RWPE1 (cell line): ENCODE data around the gene KCNMB1.

Source experiments
- CTCF ChIA-PET: fragments of 350-600 bp; sonication (Branson Sonifier 250); formaldehyde crosslinking; extraction: SDS; loops from one replicate; lab custom pipeline; 2021; lab: Yijun Ruan, JAX
- POLR2A ChIA-PET: fragments of 400-600 bp; formaldehyde crosslinking; extraction: SDS; loops from one replicate; lab custom pipeline; 2020; ENCODE audit warnings: antibody characterized with exemption; ENCODE audit not compliant: low non-redundant PET; lab: Yijun Ruan, JAX
- DNase-seq: peaks from one replicate; pipeline ENCODE4 v3.0.0; 2012; ENCODE audit warnings: low spot score
- H3K27ac ChIP-seq: fragments of 450-650 bp; 2 replicates; pipeline ENCODE4 v1.5.1; 2017
- TF ChIP-seq, protein P1 (sequence below): fragments of 450-650 bp; conservative IDR thresholded peaks from 2 replicates; pipeline ENCODE4 v1.5.1; 2017; ENCODE audit warnings: low read depth, mild to moderate bottlenecking

KCNMB1 gene

DNA sequence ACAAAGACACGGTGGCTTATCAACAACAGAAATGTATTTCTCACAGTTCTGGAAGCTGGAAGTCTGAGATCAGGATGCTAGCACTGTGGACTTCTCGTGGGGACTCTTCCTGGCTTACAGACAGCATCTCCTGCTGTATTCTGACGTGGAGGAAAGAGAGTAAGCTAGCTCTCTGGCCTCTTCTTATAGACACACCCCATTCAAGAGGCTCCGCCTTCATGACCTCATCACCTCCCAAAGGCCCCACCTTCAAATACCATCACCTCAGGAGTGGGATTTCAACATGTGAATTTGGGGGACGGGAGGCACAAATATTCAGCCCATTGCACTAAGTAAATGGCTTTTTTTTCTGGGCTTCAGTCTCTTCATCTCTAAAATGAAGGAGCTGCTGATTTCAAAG, 27.6 kb downstream of the KCNMB1 start:
- TF ChIP-seq, protein P1, sequence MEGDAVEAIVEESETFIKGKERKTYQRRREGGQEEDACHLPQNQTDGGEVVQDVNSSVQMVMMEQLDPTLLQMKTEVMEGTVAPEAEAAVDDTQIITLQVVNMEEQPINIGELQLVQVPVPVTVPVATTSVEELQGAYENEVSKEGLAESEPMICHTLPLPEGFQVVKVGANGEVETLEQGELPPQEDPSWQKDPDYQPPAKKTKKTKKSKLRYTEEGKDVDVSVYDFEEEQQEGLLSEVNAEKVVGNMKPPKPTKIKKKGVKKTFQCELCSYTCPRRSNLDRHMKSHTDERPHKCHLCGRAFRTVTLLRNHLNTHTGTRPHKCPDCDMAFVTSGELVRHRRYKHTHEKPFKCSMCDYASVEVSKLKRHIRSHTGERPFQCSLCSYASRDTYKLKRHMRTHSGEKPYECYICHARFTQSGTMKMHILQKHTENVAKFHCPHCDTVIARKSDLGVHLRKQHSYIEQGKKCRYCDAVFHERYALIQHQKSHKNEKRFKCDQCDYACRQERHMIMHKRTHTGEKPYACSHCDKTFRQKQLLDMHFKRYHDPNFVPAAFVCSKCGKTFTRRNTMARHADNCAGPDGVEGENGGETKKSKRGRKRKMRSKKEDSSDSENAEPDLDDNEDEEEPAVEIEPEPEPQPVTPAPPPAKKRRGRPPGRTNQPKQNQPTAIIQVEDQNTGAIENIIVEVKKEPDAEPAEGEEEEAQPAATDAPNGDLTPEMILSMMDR: no peak
- no peak overlapping the region for H3K27ac ChIP-seq
- POLR2A ChIA-PET: no interaction called here
- no peak for DNase-seq
- CTCF ChIA-PET: interaction anchor here (0.6 to 1.1 kb wide), 2 partner anchors 35 to 42 kb away, joined by 3 read pairs; no protein-coding TSS in a partner anchor

DNA sequence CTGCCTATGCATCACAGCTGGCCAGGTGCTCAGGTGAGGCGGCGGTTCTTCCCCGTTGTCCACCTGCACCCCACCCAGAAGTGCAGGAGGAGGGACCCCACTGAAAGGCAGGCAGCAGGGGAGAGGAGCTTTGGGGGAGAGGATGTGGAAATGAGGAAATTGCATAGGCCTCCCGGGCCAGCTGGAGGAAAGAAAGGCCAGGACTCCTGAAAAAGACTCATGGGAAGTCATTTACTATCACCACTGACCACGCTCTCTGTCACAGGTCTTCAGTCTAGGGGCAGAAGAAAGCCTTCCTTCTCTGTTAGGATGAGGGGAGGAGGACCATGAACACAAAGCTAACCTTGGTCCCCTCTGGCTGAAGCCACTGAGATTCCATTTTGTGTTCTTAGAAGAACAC, 28.1 kb downstream of the KCNMB1 start:
- TF ChIP-seq, protein P1: no peak
- no peak overlapping the region for H3K27ac ChIP-seq
- no peak for DNase-seq
- ChIA-PET CTCF (interaction anchor here (0.6 to 1.1 kb wide), 2 partner anchors 35 to 43 kb away, joined by 3 read pairs; no protein-coding TSS in a partner anchor), POLR2A (no interaction called here)

DNA sequence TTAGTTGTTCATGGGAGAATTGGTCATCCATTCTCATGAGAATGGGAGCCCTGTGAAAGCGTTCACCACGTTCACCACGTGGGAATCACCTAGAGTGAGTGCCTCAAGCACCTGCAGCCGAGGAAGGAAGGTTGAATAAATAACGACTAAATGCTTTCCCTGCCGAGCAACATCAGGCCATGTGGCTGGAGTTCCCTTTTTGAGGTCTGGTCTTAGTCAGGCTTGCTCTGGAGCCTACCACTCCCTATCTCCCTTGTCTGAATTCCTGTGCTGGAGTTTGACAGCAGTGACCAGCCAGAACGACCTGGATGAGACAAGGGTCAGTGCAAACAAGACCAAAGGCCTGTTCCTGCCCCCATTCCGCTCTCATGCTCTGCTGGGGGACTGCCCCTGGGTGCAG, 28.5 kb downstream of the KCNMB1 start:
- POLR2A ChIA-PET: no interaction called here
- CTCF ChIA-PET: no interaction called here
- H3K27ac ChIP-seq: no peak overlapping the region
- DNase-seq: no peak
- TF ChIP-seq, protein P1: no peak

DNA sequence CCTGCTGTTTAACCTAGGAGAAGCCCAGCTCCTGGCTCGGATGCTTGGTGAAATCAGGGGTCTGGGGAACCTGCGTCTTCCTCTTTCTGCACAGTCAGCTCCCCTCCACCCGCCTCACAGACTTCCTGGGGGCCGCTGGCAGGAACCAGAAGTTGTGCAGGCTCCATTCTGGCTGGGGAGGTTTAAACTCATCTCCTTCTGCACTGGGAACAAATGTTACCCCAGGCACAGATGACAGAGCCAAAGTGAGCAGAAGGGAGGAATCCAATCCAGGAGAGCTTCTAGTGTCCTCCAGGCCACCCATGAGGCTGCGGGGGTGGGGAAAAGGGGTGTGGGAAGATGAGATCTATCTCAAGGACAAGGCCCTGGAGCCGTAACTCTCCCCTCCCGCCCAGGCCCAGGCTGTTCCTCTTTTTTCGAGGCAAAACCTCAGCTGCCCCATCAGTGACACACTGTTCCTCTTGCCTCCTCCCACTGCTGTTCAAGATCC, 31.2 kb downstream of the KCNMB1 start:
- DNase-seq: no peak
- no peak overlapping the region for H3K27ac ChIP-seq
- POLR2A ChIA-PET: no interaction called here

DNA sequence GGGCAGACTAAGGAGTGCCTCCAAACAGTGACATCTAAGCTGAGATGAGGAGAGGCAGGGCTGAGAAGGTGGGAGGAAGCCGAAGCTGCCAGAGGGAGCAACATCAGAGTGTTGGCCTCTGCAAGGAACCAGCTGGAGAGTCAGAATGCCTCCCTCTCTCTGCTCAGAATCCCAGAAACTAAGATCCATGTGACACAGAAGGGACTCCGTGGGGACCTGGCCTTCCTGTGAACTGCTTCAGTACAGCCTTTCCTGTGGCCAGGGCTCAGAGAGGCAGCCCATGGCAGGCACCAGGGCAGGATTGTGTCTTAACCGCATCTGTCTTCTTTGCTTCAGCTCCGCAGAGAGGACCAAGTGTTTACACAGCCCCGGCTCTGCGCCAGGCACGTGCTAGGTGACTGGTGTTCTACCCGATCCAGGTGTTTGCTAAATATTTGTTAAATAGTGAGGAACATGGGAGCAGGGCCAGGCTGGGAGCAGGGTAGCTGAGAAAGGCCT, 33.5 kb downstream of the KCNMB1 start:
- H3K27ac ChIP-seq: no peak overlapping the region
- POLR2A ChIA-PET: no interaction called here
- TF ChIP-seq, protein P1: no peak
- DNase-seq: no peak
- CTCF ChIA-PET: interaction anchor here (0.7 kb wide), 1 partner anchor 1682 kb away, joined by 4 read pairs; no protein-coding TSS in a partner anchor

More for the DNA sequence above, 31.2 kb downstream of the KCNMB1 start:
- CTCF ChIA-PET: interaction anchor here (1.3 kb wide), 1 partner anchor 275 kb away, joined by 3 read pairs; no protein-coding TSS in a partner anchor
- TF ChIP-seq, protein P1: no peak

DNA sequence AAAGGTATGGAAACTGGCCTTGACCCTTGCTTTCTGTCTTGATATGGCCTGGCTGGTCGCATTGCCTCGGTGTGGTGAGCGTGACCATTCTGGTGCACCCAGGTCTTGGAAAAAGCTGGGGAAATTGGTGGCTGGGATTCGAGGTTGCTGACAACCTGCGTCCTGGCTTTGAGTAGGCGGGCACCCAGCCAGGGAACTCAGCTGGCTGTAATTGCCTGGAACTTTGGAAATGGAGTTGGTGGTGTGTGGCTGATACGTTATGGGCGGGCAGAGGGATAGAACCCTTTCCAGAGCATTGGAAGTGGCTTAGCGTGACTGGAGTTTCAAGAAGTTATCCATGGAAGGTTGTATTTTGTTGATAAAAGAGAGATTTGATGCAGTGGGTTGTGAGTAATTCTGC, 35.2 kb downstream of the KCNMB1 start:
- CTCF ChIA-PET: interaction anchor here (0.7 kb wide), 1 partner anchor 136 kb away, joined by 3 read pairs; no protein-coding TSS in a partner anchor
- POLR2A ChIA-PET: no interaction called here
- no peak for DNase-seq

More for the DNA sequence above, 35.2 kb downstream of the KCNMB1 start:
- TF ChIP-seq, protein P1: no peak
- no peak overlapping the region for H3K27ac ChIP-seq
